GM20431 (cell line): ENCODE measurements around the gene IFT52.

ENCODE experiments used
- in situ Hi-C: fragments of 300-500 bp; cut with MseI, MboI; formaldehyde crosslinking; loops from one replicate; pipeline ENCODE4 v1.15.0; 2020; ENCODE audit warnings: low sequenced_read_pairs; ENCODE audit not compliant: unreplicated experiment

The IFT52 gene

GRCh38 chr20:43590392-43591303 is at the start of gene IFT52:
TSS of gene IFT52 (plus strand) at chr20:43590937. CDS start at chr20:43594699, 3,762 bp downstream.
- in situ Hi-C loops = no loop called here

- in situ Hi-C loops = loop anchor here (10.0 to 25.0 kb wide), 2 partner anchors 154 to 546 kb away; no protein-coding TSS in a partner anchor
These were observed 49.5 kb upstream of the IFT52 start for GRCh38 chr20:43541214-43541613.

- in situ Hi-C loops = loop anchor here (10.0 to 25.0 kb wide), 2 partner anchors 153 to 545 kb away; no protein-coding TSS in a partner anchor
These were observed 48.6 kb upstream of the IFT52 start for GRCh38 chr20:43542161-43542560.

GRCh38 chr20:43542674-43543073 is 48.1 kb upstream of the IFT52 start:
- in situ Hi-C loops = loop anchor here (10.0 to 25.0 kb wide), 2 partner anchors 152 to 545 kb away; no protein-coding TSS in a partner anchor

GRCh38 chr20:43543138-43543537 is 47.6 kb upstream of the IFT52 start:
- in situ Hi-C loops = loop anchor here (10.0 to 25.0 kb wide), 2 partner anchors 152 to 544 kb away; no protein-coding TSS in a partner anchor

GRCh38 chr20:43544501-43544900 is 46.2 kb upstream of the IFT52 start:
- in situ Hi-C loops = loop anchor here (10.0 to 25.0 kb wide), 2 partner anchors 150 to 543 kb away; no protein-coding TSS in a partner anchor

- in situ Hi-C loops = loop anchor here (10.0 to 25.0 kb wide), 2 partner anchors 149 to 541 kb away; no protein-coding TSS in a partner anchor
These were observed 44.7 kb upstream of the IFT52 start for GRCh38 chr20:43545837-43546578.

GRCh38 chr20:43548273-43548880 is 42.4 kb upstream of the IFT52 start:
- in situ Hi-C loops = loop anchor here (10.0 to 25.0 kb wide), 2 partner anchors 146 to 539 kb away; no protein-coding TSS in a partner anchor

- in situ Hi-C loops = loop anchor here (10.0 to 25.0 kb wide), 2 partner anchors 145 to 538 kb away; no protein-coding TSS in a partner anchor
These were observed 41.2 kb upstream of the IFT52 start for GRCh38 chr20:43549416-43550065.

GRCh38 chr20:43550456-43550855 is 40.3 kb upstream of the IFT52 start:
- in situ Hi-C loops = no loop called here

- in situ Hi-C loops = no loop called here
These were observed 36.4 kb upstream of the IFT52 start for GRCh38 chr20:43554369-43554768.

GRCh38 chr20:43558412-43559146 is 32.2 kb upstream of the IFT52 start, which contains the start of gene SGK2:
TSS of gene SGK2 (plus strand) at chr20:43559027. CDS start at chr20:43566496, 7,469 bp downstream.
- in situ Hi-C loops = no loop called here

GRCh38 chr20:43559147-43559987 is 31.4 kb upstream of the IFT52 start:
- in situ Hi-C loops = no loop called here

- in situ Hi-C loops = no loop called here
These were observed 29.8 kb upstream of the IFT52 start for GRCh38 chr20:43560974-43561373.

GRCh38 chr20:43563429-43563828 is 27.3 kb upstream of the IFT52 start:
- in situ Hi-C loops = no loop called here

GRCh38 chr20:43563991-43564390 is 26.7 kb upstream of the IFT52 start:
- in situ Hi-C loops = no loop called here

GRCh38 chr20:43564455-43564854 is 26.3 kb upstream of the IFT52 start:
- in situ Hi-C loops = no loop called here
